ENCODE results near the gene BMPR1B. TPM values are rescaled to one million over a fixed set of nuclear protein-coding genes. Genes with fewer than 3 reads are reported as not detected.
"Not testable (repeated sequence)": the region's sequence is repeated elsewhere in the genome, so short reads cannot be mapped to it uniquely, and the experiment has no call there.

The BMPR1B gene
- total RNA-seq, 1 donor from 2014 or later, result 9.3 TPM

- Mint-ChIP-seq H3K36me3 (no peaks in the 10 kb centered on the region), H3K4me3 (no peak overlapping the region), H3K27me3 (no peaks in the 10 kb centered on the region), H3K27ac (no peak overlapping the region), H3K9me3 (no peaks in the 10 kb centered on the region), H3K4me1 (ENCODE audit: unreplicated experiment) (peaks cover 22% of the 10 kb centered on the region)
- TF ChIP-seq CTCF (conservative IDR thresholded peaks at IDR 0.05), result no peak
- DNase-seq (ENCODE audit: extremely low spot score, unreplicated experiment), result no peak
These were observed 301.2 kb downstream of the BMPR1B start for GRCh38 chr4:95058991-95059390.

DNA sequence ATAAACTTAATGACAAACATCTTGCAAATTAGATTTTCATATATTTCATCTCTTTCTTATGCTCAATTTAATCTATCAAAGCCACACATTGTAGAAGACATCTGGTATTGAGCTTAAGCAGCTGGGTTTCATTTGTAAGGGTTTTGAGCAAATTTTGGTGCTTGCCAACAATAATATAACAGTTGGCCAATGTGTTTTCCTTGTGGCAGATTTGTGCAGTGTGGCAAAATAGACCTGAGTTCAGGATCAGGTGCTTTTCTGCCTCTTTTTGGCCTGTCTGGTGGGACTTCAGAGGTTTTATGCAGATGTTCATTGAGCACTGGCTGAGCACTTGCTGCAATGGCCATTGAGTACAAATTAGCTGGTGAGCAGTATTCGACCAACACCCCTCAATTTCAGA is 301.9 kb downstream of the BMPR1B start:
- no peak for TF ChIP-seq CTCF (conservative IDR thresholded peaks at IDR 0.05)
- DNase-seq (ENCODE audit: extremely low spot score, unreplicated experiment), result no peak
- H3K4me1 Mint-ChIP-seq (ENCODE audit: unreplicated experiment), result peaks cover 22% of the 10 kb centered on the region
- H3K27me3 Mint-ChIP-seq, result no peaks in the 10 kb centered on the region
- H3K36me3 Mint-ChIP-seq, result no peaks in the 10 kb centered on the region
- H3K9me3 Mint-ChIP-seq, result no peaks in the 10 kb centered on the region
- H3K4me3 Mint-ChIP-seq, result no peak overlapping the region
- no peak overlapping the region for H3K27ac Mint-ChIP-seq

- H3K36me3 Mint-ChIP-seq, result no peaks in the 10 kb centered on the region
- TF ChIP-seq CTCF (conservative IDR thresholded peaks at IDR 0.05), result no peak
- H3K27ac Mint-ChIP-seq, result no peak overlapping the region
- H3K9me3 Mint-ChIP-seq, result no peaks in the 10 kb centered on the region
- no peak overlapping the region for H3K4me3 Mint-ChIP-seq
- DNase-seq (ENCODE audit: extremely low spot score, unreplicated experiment), result no peak
- H3K4me1 Mint-ChIP-seq (ENCODE audit: unreplicated experiment), result peaks cover 25% of the 10 kb centered on the region
- no peaks in the 10 kb centered on the region for H3K27me3 Mint-ChIP-seq
These were observed 303.5 kb downstream of the BMPR1B start for GRCh38 chr4:95061220-95061619.

DNA sequence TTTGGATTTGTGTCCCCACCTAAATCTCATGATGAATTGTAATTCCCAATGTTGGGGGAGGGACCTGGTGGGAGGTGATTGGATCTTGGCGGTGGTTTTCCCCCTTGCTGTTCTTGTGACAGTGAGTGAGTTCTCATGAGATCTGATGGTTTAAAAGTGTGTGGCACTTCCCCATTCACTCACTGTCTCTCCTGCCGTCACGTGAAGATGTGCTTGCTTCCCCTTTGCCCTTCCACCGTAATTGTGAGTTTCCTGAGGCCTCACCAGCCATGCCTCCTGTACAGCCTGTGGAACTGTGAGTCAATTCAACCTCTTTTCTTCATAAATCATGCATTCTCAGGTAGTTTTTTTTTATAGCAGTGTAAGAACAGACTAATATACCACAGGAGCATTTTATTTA is 304.0 kb downstream of the BMPR1B start:
- not testable (repeated sequence) for H3K36me3 Mint-ChIP-seq; H3K4me3 Mint-ChIP-seq; H3K9me3 Mint-ChIP-seq; DNase-seq (ENCODE audit: extremely low spot score, unreplicated experiment); H3K27ac Mint-ChIP-seq; H3K27me3 Mint-ChIP-seq
- peaks cover 27% of the 10 kb centered on the region for H3K4me1 Mint-ChIP-seq (ENCODE audit: unreplicated experiment)

DNA sequence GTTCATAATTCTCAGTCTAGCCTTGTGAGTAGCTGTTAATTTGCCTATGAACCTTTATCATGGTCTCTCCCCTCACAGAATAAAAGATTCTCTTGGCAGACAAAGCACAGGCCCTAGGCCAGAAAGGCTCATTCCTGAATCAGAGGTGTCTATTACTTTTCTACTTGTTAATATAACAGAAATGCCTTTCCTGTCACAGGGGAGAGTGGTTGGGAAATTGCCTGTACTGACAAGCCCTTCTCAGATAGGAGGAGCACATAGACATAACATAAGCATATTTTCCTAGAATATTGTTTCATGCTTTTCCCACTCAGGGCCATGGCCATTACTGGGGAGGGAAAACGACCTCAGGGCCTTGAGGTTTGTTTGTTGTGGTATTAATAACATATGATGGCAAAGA is 308.3 kb downstream of the BMPR1B start:
- no peaks in the 10 kb centered on the region for H3K27me3 Mint-ChIP-seq
- H3K27ac Mint-ChIP-seq, result no peak overlapping the region
- no peaks in the 10 kb centered on the region for H3K9me3 Mint-ChIP-seq
- no peak for TF ChIP-seq CTCF (conservative IDR thresholded peaks at IDR 0.05)
- DNase-seq (ENCODE audit: extremely low spot score, unreplicated experiment), result no peak
- H3K4me3 Mint-ChIP-seq, result no peak overlapping the region
- peaks cover 14% of the 10 kb centered on the region for H3K4me1 Mint-ChIP-seq (ENCODE audit: unreplicated experiment)
- H3K36me3 Mint-ChIP-seq, result no peaks in the 10 kb centered on the region

DNA sequence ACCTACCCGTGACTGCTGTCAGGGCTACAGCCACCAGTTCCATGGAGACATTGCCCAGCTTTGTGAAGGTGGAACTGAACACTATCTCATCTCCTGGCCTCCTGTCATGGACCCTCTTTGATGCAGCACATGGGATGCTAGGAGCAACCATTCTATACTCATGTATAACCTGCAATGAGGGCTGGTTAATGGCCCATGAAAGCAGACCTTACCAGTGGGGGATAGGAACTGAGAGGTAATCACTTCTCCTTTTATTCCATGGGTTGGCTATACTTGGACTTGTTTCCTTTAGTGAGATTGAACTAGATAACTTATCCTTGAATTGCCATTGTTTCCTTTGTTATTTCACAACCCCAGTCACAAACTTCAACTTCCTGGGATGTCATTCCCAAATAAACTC is 310.6 kb downstream of the BMPR1B start:
- no peak overlapping the region for H3K4me3 Mint-ChIP-seq
- no peaks in the 10 kb centered on the region for H3K9me3 Mint-ChIP-seq
- no peak for DNase-seq (ENCODE audit: extremely low spot score, unreplicated experiment)

More for the DNA sequence above, 310.6 kb downstream of the BMPR1B start:
- Mint-ChIP-seq H3K27ac (no peak overlapping the region), H3K4me1 (ENCODE audit: unreplicated experiment) (peaks cover 8% of the 10 kb centered on the region), H3K27me3 (no peaks in the 10 kb centered on the region), H3K36me3 (no peaks in the 10 kb centered on the region)
- TF ChIP-seq CTCF (conservative IDR thresholded peaks at IDR 0.05), result no peak
